ENCODE results near the gene BBS10.

DNA sequence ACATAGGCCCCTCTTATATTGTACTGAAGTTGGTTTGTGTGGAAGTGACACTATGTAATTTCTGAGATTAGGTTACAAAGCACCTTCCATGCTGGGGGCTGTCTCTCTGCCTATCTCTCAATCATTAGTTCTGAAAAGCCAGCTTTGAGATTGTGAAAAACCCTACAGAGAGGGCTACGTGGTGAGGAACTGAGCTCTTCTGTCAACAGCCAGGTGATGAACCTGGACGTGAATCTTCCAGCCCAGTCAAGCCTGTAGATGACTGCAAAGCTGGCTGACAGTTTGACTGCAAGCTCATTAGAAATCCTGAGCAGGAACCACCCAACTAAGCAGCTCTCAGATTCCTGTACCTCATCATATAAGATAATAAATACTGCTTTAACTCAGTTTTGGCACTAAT is 36.3 kb upstream of the BBS10 start:
- TF ChIP-seq, protein P1, sequence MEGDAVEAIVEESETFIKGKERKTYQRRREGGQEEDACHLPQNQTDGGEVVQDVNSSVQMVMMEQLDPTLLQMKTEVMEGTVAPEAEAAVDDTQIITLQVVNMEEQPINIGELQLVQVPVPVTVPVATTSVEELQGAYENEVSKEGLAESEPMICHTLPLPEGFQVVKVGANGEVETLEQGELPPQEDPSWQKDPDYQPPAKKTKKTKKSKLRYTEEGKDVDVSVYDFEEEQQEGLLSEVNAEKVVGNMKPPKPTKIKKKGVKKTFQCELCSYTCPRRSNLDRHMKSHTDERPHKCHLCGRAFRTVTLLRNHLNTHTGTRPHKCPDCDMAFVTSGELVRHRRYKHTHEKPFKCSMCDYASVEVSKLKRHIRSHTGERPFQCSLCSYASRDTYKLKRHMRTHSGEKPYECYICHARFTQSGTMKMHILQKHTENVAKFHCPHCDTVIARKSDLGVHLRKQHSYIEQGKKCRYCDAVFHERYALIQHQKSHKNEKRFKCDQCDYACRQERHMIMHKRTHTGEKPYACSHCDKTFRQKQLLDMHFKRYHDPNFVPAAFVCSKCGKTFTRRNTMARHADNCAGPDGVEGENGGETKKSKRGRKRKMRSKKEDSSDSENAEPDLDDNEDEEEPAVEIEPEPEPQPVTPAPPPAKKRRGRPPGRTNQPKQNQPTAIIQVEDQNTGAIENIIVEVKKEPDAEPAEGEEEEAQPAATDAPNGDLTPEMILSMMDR (IDR thresholded peaks at IDR 0.05): no peak
- TF ChIP-seq POLR2A (IDR thresholded peaks at IDR 0.05): no peak

Data from thyroid gland (tissue), 4 donors.